H1 (cell line): Measurements from ENCODE around the gene NR5A2. TPM values are rescaled to one million over a fixed set of nuclear protein-coding genes. Genes with fewer than 3 reads are reported as not detected.

Experiments used
- CTCF ChIA-PET: fragments of 300-600 bp; sonication (Branson Sonifier 250); formaldehyde crosslinking; loops from one replicate; lab custom pipeline; 2021; ENCODE audit not compliant: partially characterized antibody; lab: Charles Lee
- POLR2A ChIA-PET: fragments of 300-600 bp; sonication (Branson Sonifier 250); formaldehyde crosslinking; loops from one replicate; lab custom pipeline; 2021; ENCODE audit warnings: inconsistent platforms; ENCODE audit not compliant: partially characterized antibody; lab: Charles Lee
- DNase-seq, 2 experiments: peaks; one replicate each; pipeline versions ENCODE4 v3.0.0 to v3.0.0-alpha.2; 2010 to 2022; ENCODE audit warnings: low spot score in 2 of 2, low read depth in 1 of 2, mixed read lengths in 1 of 2
- FAIRE-seq: peaks from 2 replicates; lab custom pipeline; 2011; peaks lifted over from hg19 to GRCh38; lab: Jason Lieb, UNC
- H2AFZ ChIP-seq: 2 replicates; pipeline ENCODE4 v1.8.1; 2012; ENCODE audit warnings: low read length, inconsistent platforms
- H2AK5ac ChIP-seq: 2 replicates; pipeline ENCODE4 v1.6.1; 2013; ENCODE audit warnings: low read depth, low read length
- H2BK120ac ChIP-seq: replicated peaks from 2 replicates; pipeline ENCODE3; 2013; ENCODE audit warnings: low read depth, low read length, inconsistent platforms
- H2BK12ac ChIP-seq: 2 replicates; pipeline ENCODE4 v1.6.1; 2013; ENCODE audit warnings: low read depth, low read length
- H2BK15ac ChIP-seq: 2 replicates; pipeline ENCODE4 v1.6.1; 2013; ENCODE audit warnings: low read length
- H2BK20ac ChIP-seq: 2 replicates; pipeline ENCODE4 v1.6.1; 2013; ENCODE audit warnings: low read length
- H2BK5ac ChIP-seq: 2 replicates; pipeline ENCODE4 v1.6.1; 2013; ENCODE audit warnings: low read depth, low read length
- H3K14ac ChIP-seq: 2 replicates; pipeline ENCODE4 v1.6.1; 2013; ENCODE audit warnings: inconsistent platforms; ENCODE audit not compliant: insufficient read length
- H3K18ac ChIP-seq: 2 replicates; pipeline ENCODE4 v1.6.1; 2013; ENCODE audit warnings: low read length; ENCODE audit errors: extremely low read depth
- H3K23ac ChIP-seq: 2 replicates; pipeline ENCODE4 v1.6.1; 2013; ENCODE audit warnings: inconsistent platforms; ENCODE audit not compliant: insufficient read length
- H3K23me2 ChIP-seq: 2 replicates; pipeline ENCODE4 v1.6.1; 2013; ENCODE audit warnings: low read depth, low read length
- H3K27ac ChIP-seq: 2 replicates; pipeline ENCODE4 v1.6.1; 2011; ENCODE audit warnings: low read depth, low read length, inconsistent platforms
- H3K27me3 ChIP-seq, 4 experiments: replicated peaks in 1 of 4; 1 replicate in 1 of 4; 2 replicates in 3 of 4; pipeline versions ENCODE4 v1.6.1 to v1.8.1; 2011 to 2013; ENCODE audit warnings: low read length in 3 of 4, mild to moderate bottlenecking in 3 of 4, inconsistent platforms in 2 of 4, mixed read lengths in 2 of 4, moderate library complexity in 1 of 4; ENCODE audit not compliant: control insufficient read depth in 3 of 4, insufficient read depth in 3 of 4; ENCODE audit errors: extremely low read depth in 1 of 4
- H3K36me3 ChIP-seq, 4 experiments: 2 replicates each; pipeline versions ENCODE4 v1.6.1 to v1.8.1; 2011 to 2013; ENCODE audit warnings: mild to moderate bottlenecking in 4 of 4, low read length in 3 of 4, moderate library complexity in 2 of 4, control low read depth in 1 of 4, inconsistent platforms in 1 of 4; ENCODE audit not compliant: insufficient read depth in 4 of 4, control insufficient read depth in 2 of 4
- H3K4ac ChIP-seq: replicated peaks from 2 replicates; pipeline ENCODE3; 2013; ENCODE audit warnings: low read length, low read depth, mixed read lengths, inconsistent platforms; ENCODE audit not compliant: insufficient read length
- H3K4me1 ChIP-seq, 4 experiments: replicated peaks in 1 of 4; 1 replicate in 1 of 4; 2 replicates in 3 of 4; pipeline versions ENCODE4 v1.6.1 to v1.8.1; 2011 to 2013; ENCODE audit warnings: low read length in 3 of 4, inconsistent platforms in 2 of 4, mixed read lengths in 1 of 4; ENCODE audit not compliant: insufficient read depth in 4 of 4, control insufficient read depth in 3 of 4
- H3K4me2 ChIP-seq, 2 experiments: 2 replicates each; pipeline versions ENCODE4 v1.6.1 to v1.8.1; 2011 to 2013; ENCODE audit warnings: low read depth in 2 of 2, low read length in 2 of 2, control low read depth in 1 of 2, inconsistent platforms in 1 of 2, mild to moderate bottlenecking in 1 of 2; ENCODE audit not compliant: insufficient read depth in 1 of 2
- H3K4me3 ChIP-seq, 4 experiments: fragments of 200-600, 300-600 bp in 1 of 4; sonication (generic), shearing (Covaris generic), sonication (Bioruptor Twin) in 1 of 4; 2 replicates each; pipeline versions ENCODE4 v1.5.1 to v1.8.1; 2011 to 2016; ENCODE audit warnings: low read length in 4 of 4, low read depth in 3 of 4, control low read depth in 2 of 4, inconsistent platforms in 2 of 4, mild to moderate bottlenecking in 2 of 4, mixed read lengths in 1 of 4, moderate library complexity in 1 of 4; ENCODE audit not compliant: insufficient read depth in 2 of 4; ENCODE audit errors: extremely low read depth in 1 of 4
- H3K56ac ChIP-seq: replicated peaks from 2 replicates; pipeline ENCODE3; 2013; ENCODE audit warnings: low read depth, mild to moderate bottlenecking, mixed read lengths, low read length, inconsistent platforms; ENCODE audit not compliant: insufficient read length
- H3K79me1 ChIP-seq: 2 replicates; pipeline ENCODE4 v1.6.1; 2013; ENCODE audit warnings: low read depth, low read length, control low read depth
- H3K79me2 ChIP-seq, 2 experiments: 2 replicates each; pipeline versions ENCODE4 v1.6.1 to v1.8.1; 2012 to 2013; ENCODE audit warnings: low read length in 2 of 2, mild to moderate bottlenecking in 2 of 2, inconsistent platforms in 1 of 2; ENCODE audit not compliant: insufficient read depth in 2 of 2, control insufficient read depth in 1 of 2
- H3K9ac ChIP-seq, 4 experiments: replicated peaks in 1 of 4; 1 replicate in 1 of 4; 2 replicates in 3 of 4; pipeline versions ENCODE4 v1.6.1 to v1.8.1; 2011 to 2013; ENCODE audit warnings: low read depth in 3 of 4, low read length in 3 of 4, control low read depth in 2 of 4, mild to moderate bottlenecking in 2 of 4, moderate library complexity in 2 of 4, inconsistent platforms in 1 of 4; ENCODE audit errors: extremely low read depth in 1 of 4
- H3K9me3 ChIP-seq, 2 experiments: 2 replicates each; pipeline versions ENCODE4 v1.6.1 to v1.8.1; 2012 to 2013; ENCODE audit warnings: mild to moderate bottlenecking in 2 of 2, moderate library complexity in 2 of 2, control low read depth in 1 of 2, inconsistent platforms in 1 of 2, low read depth in 1 of 2, low read length in 1 of 2, mixed read lengths in 1 of 2; ENCODE audit not compliant: insufficient read depth in 2 of 2
- H4K20me1 ChIP-seq, 2 experiments: replicated peaks in 1 of 2; 2 replicates each; pipeline versions ENCODE3 to v1.8.1; 2011 to 2013; ENCODE audit warnings: inconsistent platforms in 2 of 2, low read length in 2 of 2, mild to moderate bottlenecking in 1 of 2; ENCODE audit not compliant: insufficient read depth in 2 of 2, control insufficient read depth in 1 of 2
- H4K5ac ChIP-seq: 2 replicates; pipeline ENCODE4 v1.6.1; 2013; ENCODE audit warnings: low read length, low read depth, mixed read lengths, inconsistent platforms; ENCODE audit not compliant: insufficient read length
- H4K8ac ChIP-seq: 2 replicates; pipeline ENCODE4 v1.8.0; 2013; ENCODE audit warnings: mild to moderate bottlenecking, moderate library complexity, low read length, inconsistent platforms; ENCODE audit not compliant: insufficient read depth; ENCODE audit errors: extremely low read depth
- H4K91ac ChIP-seq: replicated peaks from 2 replicates; pipeline ENCODE3; 2013; ENCODE audit warnings: low read length, mixed read lengths, inconsistent platforms; ENCODE audit not compliant: insufficient read length
- BACH1 ChIP-seq: IDR thresholded peaks from 2 replicates; pipeline ENCODE4 v1.6.1; 2012; ENCODE audit warnings: low read length, improper control_type of control experiment
- CEBPB ChIP-seq: IDR thresholded peaks from 2 replicates; pipeline ENCODE4 v1.6.1; 2012; ENCODE audit warnings: low read depth, low read length
- EGR1 ChIP-seq: IDR thresholded peaks from 2 replicates; pipeline ENCODE4 v1.6.1; 2011; ENCODE audit warnings: low read depth, low read length, borderline replicate concordance
- EP300 ChIP-seq, 2 experiments: IDR thresholded peaks; 1 replicate in 1 of 2; 2 replicates in 1 of 2; pipeline ENCODE4 v1.6.1; 2011 to 2012; ENCODE audit warnings: low read depth in 2 of 2, low read length in 2 of 2, mild to moderate bottlenecking in 2 of 2, borderline replicate concordance in 1 of 2, inconsistent platforms in 1 of 2, moderate library complexity in 1 of 2
- EZH2 ChIP-seq: fragments of 200-600 bp; sonication (generic); IDR thresholded peaks from 2 replicates; pipeline ENCODE4 v1.7.1; 2012; ENCODE audit warnings: low read depth, mild to moderate bottlenecking, moderate library complexity, low read length, inconsistent platforms; ENCODE audit not compliant: severe bottlenecking
- HDAC2 ChIP-seq, 2 experiments: fragments of 300-600 bp in 1 of 2; sonication (generic) in 1 of 2; IDR thresholded peaks; 2 replicates each; pipeline ENCODE4 v1.6.1; 2011 to 2012; ENCODE audit warnings: low read depth in 2 of 2, low read length in 2 of 2, mild to moderate bottlenecking in 2 of 2, moderate library complexity in 2 of 2, borderline replicate concordance in 1 of 2, inconsistent platforms in 1 of 2
- JUND ChIP-seq: IDR thresholded peaks from 2 replicates; pipeline ENCODE4 v1.6.1; 2011; ENCODE audit warnings: mild to moderate bottlenecking, improper control_type of control experiment, low read length
- RNF2 ChIP-seq: fragments of 200-900, 300-1000 bp; sonication (generic); IDR thresholded peaks from 2 replicates; pipeline ENCODE4 v1.7.1; 2016; ENCODE audit warnings: borderline replicate concordance, low read depth, mild to moderate bottlenecking, antibody characterized with exemption, low read length; ENCODE audit not compliant: poor library complexity, severe bottlenecking; ENCODE audit errors: missing control alignments
- SIRT6 ChIP-seq: IDR thresholded peaks from one replicate; pipeline ENCODE4 v1.7.1; 2012; ENCODE audit warnings: low read length, inconsistent platforms
- SUZ12 ChIP-seq: fragments of 200-600 bp; sonication (generic); IDR thresholded peaks from 2 replicates; pipeline ENCODE4 v1.6.1; 2012; ENCODE audit warnings: mild to moderate bottlenecking, inconsistent platforms, low read length, moderate library complexity, mixed read lengths
- TBP ChIP-seq: IDR thresholded peaks from 2 replicates; pipeline ENCODE4 v1.6.1; 2011; ENCODE audit warnings: low read depth, low read length, improper control_type of control experiment
- whole genome bisulfite sequencing, 2 experiments: shearing (Covaris generic) in 1 of 2; methylation state at CpG; one replicate each; pipeline versions ENCODE4 v1.1.6 to v1.1.7; 2013 to 2015; ENCODE audit warnings: low lambda C conversion rate in 2 of 2, mixed read lengths in 2 of 2, inconsistent platforms in 1 of 2, low coverage in 1 of 2, missing lambda C conversion rate in 1 of 2; ENCODE audit not compliant: insufficient replicate concordance in 2 of 2, insufficient coverage in 1 of 2, insufficient read length in 1 of 2; ENCODE audit errors: extremely low coverage in 1 of 2, missing lambda C conversion rate in 1 of 2; 5-methylcytosine and 5-hydroxymethylcytosine counted together
- polyA plus RNA-seq, 7 experiments: library from polyadenylated mRNA; depleted of rRNA in 3 of 7; stranded (reverse) in 5 of 7; unstranded in 2 of 7; fragments of >200 nt in 5 of 7; fragments of 200-250 nt in 2 of 7; gene quantifications; 1 replicate in 5 of 7; 2 replicates in 1 of 7; 4 replicates in 1 of 7; pipeline versions ENCODE4 v1.2.1 to v1.2.3, GENCODE V29; 2011 to 2013; ENCODE audit warnings: missing spikeins in 2 of 7, mixed read lengths in 2 of 7
- total RNA-seq: library from RNA; stranded (reverse); fragmentation: NEBNext Ultra II Directional; extraction: Animal tissue kit (Norgen Biotek cat#: 25700); gene quantifications from 2 replicates; pipeline ENCODE4 v1.2.1, GENCODE V29; 2021
- TF ChIP-seq, protein P1 (sequence below): IDR thresholded peaks from 2 replicates; pipeline ENCODE4 v1.6.1; 2012; ENCODE audit warnings: low read length, inconsistent platforms

The NR5A2 gene
- total and polyA plus RNA-seq, 2 of the 8 experiments (the other 6 are each of a cell fraction or from before 2014, with no cell fraction given) = 1.7 to 11.6 TPM

DNA sequence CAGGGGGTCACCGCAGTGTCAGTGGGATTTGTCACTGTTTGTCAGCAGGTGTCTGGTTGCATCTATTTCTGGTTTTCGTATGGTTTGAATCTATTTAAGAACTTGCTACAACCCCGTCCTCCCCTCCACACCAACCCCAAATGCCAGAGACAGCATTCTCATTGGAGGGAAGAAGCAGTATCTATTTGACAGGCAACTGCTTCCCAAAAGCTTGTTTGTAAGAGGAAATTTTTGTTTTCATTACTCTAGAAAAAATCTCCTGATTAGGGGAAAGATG lies 54.4 kb downstream of the NR5A2 start:
- Histone ChIP-seq H3K14ac (no peak overlapping the region), H2BK5ac (no peak overlapping the region), H2AK5ac (no peak overlapping the region), H2BK120ac (no peak overlapping the region), H3K36me3 (no peaks in the 10 kb centered on the region), H3K23me2 (no peaks in the 10 kb centered on the region), H3K4me3 (peak overlapping the region in 1 of 4 experiments; percentile 31; a peak in 1 of 8 replicates), H3K79me1 (no peaks in the 10 kb centered on the region), H3K23ac (no peak overlapping the region), H4K5ac (no peak overlapping the region), H3K4ac (no peak overlapping the region), H3K79me2 (no peaks in the 10 kb centered on the region), H2BK12ac (no peak overlapping the region), H2BK20ac (no peak overlapping the region), H3K9me3 (no peaks in the 10 kb centered on the region), H3K4me1 (peaks cover 2 to 7% (median 6%) of the 10 kb centered on the region in 4 experiments; a peak in 5 of 7 replicates), H2AFZ (no peak overlapping the region), H2BK15ac (no peak overlapping the region), H3K18ac (no peak overlapping the region), H3K27ac (no peak overlapping the region), H3K9ac (no peak overlapping the region), H4K91ac (no peak overlapping the region), H3K4me2 (peak overlapping the region; percentile 26 to 45; a peak in 3 of 4 replicates), H4K8ac (no peak overlapping the region), H3K56ac (no peak overlapping the region), H4K20me1 (peaks cover 0 to 3% of the 10 kb centered on the region in 2 experiments), H3K27me3 (peaks cover 0 to 1% (median 0%) of the 10 kb centered on the region in 4 experiments; a peak in 3 of 7 replicates)
- 10% methylated on average over 3 of the region's 3 CpGs; no CpG with 5 or more reads in 1 of the 2 experiments for WGBS, 2 experiments
- DNase-seq (no peak), FAIRE-seq (no peak)
- POLR2A ChIA-PET = interaction anchor here (1.1 kb wide), 1 partner anchor 28 kb away, joined by 3 read pairs; no protein-coding TSS in a partner anchor
- CTCF ChIA-PET = interaction anchor here (0.8 kb wide), 1 partner anchor 48 kb away, joined by 3 read pairs; no protein-coding TSS in a partner anchor
- TF ChIP-seq SUZ12 (no peak), EZH2 (no peak), CEBPB (no peak), JUND (no peak), EP300 (IDR thresholded peaks at IDR 0.05; ENCODE audit: borderline replicate concordance in 1 of 2, low read depth in 2 of 2, low read length in 2 of 2) (no peak), RNF2 (no peak), HDAC2 (IDR thresholded peaks at IDR 0.05; ENCODE audit: borderline replicate concordance in 1 of 2, low read depth in 2 of 2, low read length in 2 of 2) (no peak), SIRT6 (no peak), BACH1 (no peak), EGR1 (no peak), TBP (no peak)
- TF ChIP-seq, protein P1, sequence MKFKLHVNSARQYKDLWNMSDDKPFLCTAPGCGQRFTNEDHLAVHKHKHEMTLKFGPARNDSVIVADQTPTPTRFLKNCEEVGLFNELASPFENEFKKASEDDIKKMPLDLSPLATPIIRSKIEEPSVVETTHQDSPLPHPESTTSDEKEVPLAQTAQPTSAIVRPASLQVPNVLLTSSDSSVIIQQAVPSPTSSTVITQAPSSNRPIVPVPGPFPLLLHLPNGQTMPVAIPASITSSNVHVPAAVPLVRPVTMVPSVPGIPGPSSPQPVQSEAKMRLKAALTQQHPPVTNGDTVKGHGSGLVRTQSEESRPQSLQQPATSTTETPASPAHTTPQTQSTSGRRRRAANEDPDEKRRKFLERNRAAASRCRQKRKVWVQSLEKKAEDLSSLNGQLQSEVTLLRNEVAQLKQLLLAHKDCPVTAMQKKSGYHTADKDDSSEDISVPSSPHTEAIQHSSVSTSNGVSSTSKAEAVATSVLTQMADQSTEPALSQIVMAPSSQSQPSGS = no peak
